Measurements from ENCODE around the gene FAM210B. TPM values are rescaled to one million over a fixed set of nuclear protein-coding genes. Genes with fewer than 3 reads are reported as not detected.
"Not testable (repeated sequence)": the region's sequence is repeated elsewhere in the genome, so short reads cannot be mapped to it uniquely, and the experiment has no call there.

Gene FAM210B
- total and polyA plus RNA-seq, 2 experiments from 2014 or later, result 15.4 to 16.2 TPM

DNA sequence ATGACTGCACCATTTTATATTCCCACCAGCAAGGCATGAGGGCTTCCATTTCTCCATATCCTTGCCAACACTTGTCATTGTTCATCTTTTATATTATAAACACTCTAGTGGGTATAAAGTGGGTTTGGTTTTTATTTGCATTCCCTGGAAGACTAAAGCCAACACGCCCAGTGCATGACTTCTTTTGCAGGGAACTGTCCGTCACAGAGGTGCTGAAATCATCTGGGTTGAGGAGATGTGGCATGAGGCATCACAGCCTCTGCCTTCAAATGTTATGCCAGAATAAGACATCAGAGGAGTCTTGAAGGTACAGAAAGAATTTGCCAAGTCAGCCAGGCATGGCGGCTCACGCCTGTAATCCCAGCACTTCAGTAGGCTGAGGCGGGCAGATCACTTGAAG, 29.9 kb upstream of the FAM210B start:
- Mint-ChIP-seq H3K27me3 (ENCODE audit: insufficient read depth, low read depth, poor library complexity) (peaks cover 3% of the 10 kb centered on the region), H3K36me3 (ENCODE audit: low read depth) (peaks cover 52% of the 10 kb centered on the region), H3K9me3 (peaks cover 95% of the 10 kb centered on the region), H3K4me3 (no peak overlapping the region), H3K27ac (no peak overlapping the region), H3K4me1 (no peaks in the 10 kb centered on the region)
- Histone ChIP-seq H3K4me3 (no peak overlapping the region), H4K20me1 (replicated peaks; ENCODE audit: insufficient read depth) (no peaks in the 10 kb centered on the region), H3K27me3 (ENCODE audit: insufficient read depth) (no peaks in the 10 kb centered on the region), H3K79me2 (replicated peaks; ENCODE audit: insufficient read depth) (no peaks in the 10 kb centered on the region), H3K4me2 (no peak overlapping the region), H2AFZ (no peak overlapping the region), H3K4me1 (ENCODE audit: insufficient read depth) (no peaks in the 10 kb centered on the region), H3F3A (replicated peaks; ENCODE audit: low read depth) (no peaks in the 10 kb centered on the region), H3K27ac (ENCODE audit: low read depth) (no peak overlapping the region), H3K9me2 (ENCODE audit: insufficient read depth) (no peaks in the 10 kb centered on the region), H3K36me3 (ENCODE audit: insufficient read depth) (peaks cover 5% of the 10 kb centered on the region; the same call in 1 of the 2 replicates)
- DNase-seq (ENCODE audit: low spot score) (no peak), ATAC-seq (no peak)
- TF ChIP-seq JUNB (IDR thresholded peaks at IDR 0.05; ENCODE audit: unreplicated experiment), result no peak
- TF ChIP-seq CREB1 (CRISPR knock-in tag; IDR thresholded peaks at IDR 0.05; ENCODE audit: low read depth), result no peak
- no peak for TF ChIP-seq NANOG (IDR thresholded peaks at IDR 0.05; ENCODE audit: borderline replicate concordance)
- TF ChIP-seq, protein P1, sequence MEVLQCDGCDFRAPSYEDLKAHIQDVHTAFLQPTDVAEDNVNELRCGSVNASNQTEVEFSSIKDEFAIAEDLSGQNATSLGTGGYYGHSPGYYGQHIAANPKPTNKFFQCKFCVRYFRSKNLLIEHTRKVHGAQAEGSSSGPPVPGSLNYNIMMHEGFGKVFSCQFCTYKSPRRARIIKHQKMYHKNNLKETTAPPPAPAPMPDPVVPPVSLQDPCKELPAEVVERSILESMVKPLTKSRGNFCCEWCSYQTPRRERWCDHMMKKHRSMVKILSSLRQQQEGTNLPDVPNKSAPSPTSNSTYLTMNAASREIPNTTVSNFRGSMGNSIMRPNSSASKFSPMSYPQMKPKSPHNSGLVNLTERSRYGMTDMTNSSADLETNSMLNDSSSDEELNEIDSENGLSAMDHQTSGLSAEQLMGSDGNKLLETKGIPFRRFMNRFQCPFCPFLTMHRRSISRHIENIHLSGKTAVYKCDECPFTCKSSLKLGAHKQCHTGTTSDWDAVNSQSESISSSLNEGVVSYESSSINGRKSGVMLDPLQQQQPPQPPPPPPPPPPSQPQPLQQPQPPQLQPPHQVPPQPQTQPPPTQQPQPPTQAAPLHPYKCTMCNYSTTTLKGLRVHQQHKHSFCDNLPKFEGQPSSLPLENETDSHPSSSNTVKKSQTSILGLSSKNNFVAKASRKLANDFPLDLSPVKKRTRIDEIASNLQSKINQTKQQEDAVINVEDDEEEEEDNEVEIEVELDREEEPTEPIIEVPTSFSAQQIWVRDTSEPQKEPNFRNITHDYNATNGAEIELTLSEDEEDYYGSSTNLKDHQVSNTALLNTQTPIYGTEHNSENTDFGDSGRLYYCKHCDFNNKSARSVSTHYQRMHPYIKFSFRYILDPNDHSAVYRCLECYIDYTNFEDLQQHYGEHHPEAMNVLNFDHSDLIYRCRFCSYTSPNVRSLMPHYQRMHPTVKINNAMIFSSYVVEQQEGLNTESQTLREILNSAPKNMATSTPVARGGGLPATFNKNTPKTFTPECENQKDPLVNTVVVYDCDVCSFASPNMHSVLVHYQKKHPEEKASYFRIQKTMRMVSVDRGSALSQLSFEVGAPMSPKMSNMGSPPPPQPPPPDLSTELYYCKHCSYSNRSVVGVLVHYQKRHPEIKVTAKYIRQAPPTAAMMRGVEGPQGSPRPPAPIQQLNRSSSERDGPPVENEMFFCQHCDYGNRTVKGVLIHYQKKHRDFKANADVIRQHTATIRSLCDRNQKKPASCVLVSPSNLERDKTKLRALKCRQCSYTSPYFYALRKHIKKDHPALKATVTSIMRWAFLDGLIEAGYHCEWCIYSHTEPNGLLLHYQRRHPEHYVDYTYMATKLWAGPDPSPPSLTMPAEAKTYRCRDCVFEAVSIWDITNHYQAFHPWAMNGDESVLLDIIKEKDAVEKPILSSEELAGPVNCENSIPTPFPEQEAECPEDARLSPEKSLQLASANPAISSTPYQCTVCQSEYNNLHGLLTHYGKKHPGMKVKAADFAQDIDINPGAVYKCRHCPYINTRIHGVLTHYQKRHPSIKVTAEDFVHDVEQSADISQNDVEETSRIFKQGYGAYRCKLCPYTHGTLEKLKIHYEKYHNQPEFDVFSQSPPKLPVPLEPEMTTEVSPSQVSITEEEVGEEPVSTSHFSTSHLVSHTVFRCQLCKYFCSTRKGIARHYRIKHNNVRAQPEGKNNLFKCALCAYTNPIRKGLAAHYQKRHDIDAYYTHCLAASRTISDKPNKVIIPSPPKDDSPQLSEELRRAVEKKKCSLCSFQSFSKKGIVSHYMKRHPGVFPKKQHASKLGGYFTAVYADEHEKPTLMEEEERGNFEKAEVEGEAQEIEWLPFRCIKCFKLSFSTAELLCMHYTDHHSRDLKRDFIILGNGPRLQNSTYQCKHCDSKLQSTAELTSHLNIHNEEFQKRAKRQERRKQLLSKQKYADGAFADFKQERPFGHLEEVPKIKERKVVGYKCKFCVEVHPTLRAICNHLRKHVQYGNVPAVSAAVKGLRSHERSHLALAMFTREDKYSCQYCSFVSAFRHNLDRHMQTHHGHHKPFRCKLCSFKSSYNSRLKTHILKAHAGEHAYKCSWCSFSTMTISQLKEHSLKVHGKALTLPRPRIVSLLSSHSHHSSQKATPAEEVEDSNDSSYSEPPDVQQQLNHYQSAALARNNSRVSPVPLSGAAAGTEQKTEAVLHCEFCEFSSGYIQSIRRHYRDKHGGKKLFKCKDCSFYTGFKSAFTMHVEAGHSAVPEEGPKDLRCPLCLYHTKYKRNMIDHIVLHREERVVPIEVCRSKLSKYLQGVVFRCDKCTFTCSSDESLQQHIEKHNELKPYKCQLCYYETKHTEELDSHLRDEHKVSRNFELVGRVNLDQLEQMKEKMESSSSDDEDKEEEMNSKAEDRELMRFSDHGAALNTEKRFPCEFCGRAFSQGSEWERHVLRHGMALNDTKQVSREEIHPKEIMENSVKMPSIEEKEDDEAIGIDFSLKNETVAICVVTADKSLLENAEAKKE (CRISPR knock-in tag; IDR thresholded peaks at IDR 0.05), result no peak
- TF ChIP-seq, protein P2, sequence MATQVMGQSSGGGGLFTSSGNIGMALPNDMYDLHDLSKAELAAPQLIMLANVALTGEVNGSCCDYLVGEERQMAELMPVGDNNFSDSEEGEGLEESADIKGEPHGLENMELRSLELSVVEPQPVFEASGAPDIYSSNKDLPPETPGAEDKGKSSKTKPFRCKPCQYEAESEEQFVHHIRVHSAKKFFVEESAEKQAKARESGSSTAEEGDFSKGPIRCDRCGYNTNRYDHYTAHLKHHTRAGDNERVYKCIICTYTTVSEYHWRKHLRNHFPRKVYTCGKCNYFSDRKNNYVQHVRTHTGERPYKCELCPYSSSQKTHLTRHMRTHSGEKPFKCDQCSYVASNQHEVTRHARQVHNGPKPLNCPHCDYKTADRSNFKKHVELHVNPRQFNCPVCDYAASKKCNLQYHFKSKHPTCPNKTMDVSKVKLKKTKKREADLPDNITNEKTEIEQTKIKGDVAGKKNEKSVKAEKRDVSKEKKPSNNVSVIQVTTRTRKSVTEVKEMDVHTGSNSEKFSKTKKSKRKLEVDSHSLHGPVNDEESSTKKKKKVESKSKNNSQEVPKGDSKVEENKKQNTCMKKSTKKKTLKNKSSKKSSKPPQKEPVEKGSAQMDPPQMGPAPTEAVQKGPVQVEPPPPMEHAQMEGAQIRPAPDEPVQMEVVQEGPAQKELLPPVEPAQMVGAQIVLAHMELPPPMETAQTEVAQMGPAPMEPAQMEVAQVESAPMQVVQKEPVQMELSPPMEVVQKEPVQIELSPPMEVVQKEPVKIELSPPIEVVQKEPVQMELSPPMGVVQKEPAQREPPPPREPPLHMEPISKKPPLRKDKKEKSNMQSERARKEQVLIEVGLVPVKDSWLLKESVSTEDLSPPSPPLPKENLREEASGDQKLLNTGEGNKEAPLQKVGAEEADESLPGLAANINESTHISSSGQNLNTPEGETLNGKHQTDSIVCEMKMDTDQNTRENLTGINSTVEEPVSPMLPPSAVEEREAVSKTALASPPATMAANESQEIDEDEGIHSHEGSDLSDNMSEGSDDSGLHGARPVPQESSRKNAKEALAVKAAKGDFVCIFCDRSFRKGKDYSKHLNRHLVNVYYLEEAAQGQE (IDR thresholded peaks at IDR 0.05; ENCODE audit: unreplicated experiment), result peak; percentile 58
- no peak for TF ChIP-seq POLR2AphosphoS5 (IDR thresholded peaks at IDR 0.05; ENCODE audit: low read depth)
- no peak for TF ChIP-seq ZNF331 (CRISPR knock-in tag; IDR thresholded peaks at IDR 0.05; ENCODE audit: low read depth)
- TF ChIP-seq, protein P3, sequence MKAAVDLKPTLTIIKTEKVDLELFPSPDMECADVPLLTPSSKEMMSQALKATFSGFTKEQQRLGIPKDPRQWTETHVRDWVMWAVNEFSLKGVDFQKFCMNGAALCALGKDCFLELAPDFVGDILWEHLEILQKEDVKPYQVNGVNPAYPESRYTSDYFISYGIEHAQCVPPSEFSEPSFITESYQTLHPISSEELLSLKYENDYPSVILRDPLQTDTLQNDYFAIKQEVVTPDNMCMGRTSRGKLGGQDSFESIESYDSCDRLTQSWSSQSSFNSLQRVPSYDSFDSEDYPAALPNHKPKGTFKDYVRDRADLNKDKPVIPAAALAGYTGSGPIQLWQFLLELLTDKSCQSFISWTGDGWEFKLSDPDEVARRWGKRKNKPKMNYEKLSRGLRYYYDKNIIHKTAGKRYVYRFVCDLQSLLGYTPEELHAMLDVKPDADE (IDR thresholded peaks at IDR 0.05), result no peak
- no peak for TF ChIP-seq EZH2 (IDR thresholded peaks at IDR 0.05; ENCODE audit: low read depth, unreplicated experiment)

DNA sequence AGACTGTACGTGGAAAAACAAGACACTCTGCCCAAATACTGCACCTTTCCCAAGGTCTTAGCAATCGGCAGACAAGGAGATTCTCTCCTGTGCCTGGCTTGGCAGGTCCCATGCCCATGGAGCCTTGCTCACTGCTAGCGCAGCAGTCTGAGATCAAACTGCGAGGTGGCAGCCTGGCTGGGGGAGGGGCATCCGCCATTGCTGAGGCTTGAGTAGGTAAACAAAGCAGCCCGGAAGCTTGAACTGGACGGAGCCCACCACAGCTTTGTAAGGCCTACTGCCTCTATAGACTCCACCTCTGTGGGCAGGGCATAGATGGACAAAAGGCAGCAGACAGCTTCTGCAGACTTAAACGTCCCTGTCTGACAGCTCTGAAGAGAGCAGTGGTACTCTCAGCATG, 22.1 kb upstream of the FAM210B start:
- not testable (repeated sequence) for H3K27me3 ChIP-seq (ENCODE audit: insufficient read depth); H3K4me3 ChIP-seq; H3K4me3 Mint-ChIP-seq; H4K20me1 ChIP-seq (replicated peaks; ENCODE audit: insufficient read depth); H3K36me3 ChIP-seq (ENCODE audit: insufficient read depth); H3K27me3 Mint-ChIP-seq (ENCODE audit: insufficient read depth, low read depth, poor library complexity); H3K4me1 Mint-ChIP-seq; DNase-seq (ENCODE audit: low spot score); H3F3A ChIP-seq (replicated peaks; ENCODE audit: low read depth); H3K4me1 ChIP-seq (ENCODE audit: insufficient read depth); H3K9me2 ChIP-seq (ENCODE audit: insufficient read depth); H2AFZ ChIP-seq; H3K79me2 ChIP-seq (replicated peaks; ENCODE audit: insufficient read depth); ATAC-seq; H3K27ac Mint-ChIP-seq; H3K27ac ChIP-seq (ENCODE audit: low read depth); H3K4me2 ChIP-seq
- Mint-ChIP-seq H3K36me3 (ENCODE audit: low read depth) (peaks cover 36% of the 10 kb centered on the region), H3K9me3 (peaks cover 96% of the 10 kb centered on the region)
